HEK293 (cell line): Measurements from ENCODE around the gene DENR.

ENCODE experiments used
- CTCF ChIA-PET: fragments of 350-600 bp; formaldehyde crosslinking; extraction: SDS; loops from one replicate; lab custom pipeline; 2021; ENCODE audit warnings: antibody characterized with exemption; lab: Yijun Ruan, JAX
- POLR2A ChIA-PET: fragments of 300-600 bp; formaldehyde crosslinking; extraction: SDS; loops from one replicate; lab custom pipeline; 2020; ENCODE audit warnings: antibody characterized with exemption, inconsistent platforms; lab: Yijun Ruan, JAX
- H3K27ac ChIP-seq: fragments of 200-500 bp; sonication (Bioruptor generic); 2 replicates; pipeline ENCODE4 v1.5.1; 2014; ENCODE audit warnings: low read depth, low read length, control low read depth, inconsistent platforms; ENCODE audit errors: extremely low read depth
- H3K36me3 ChIP-seq, 2 experiments: fragments of 200-500 bp in 1 of 2; sonication (Bioruptor generic) in 1 of 2; 1 replicate in 1 of 2; 2 replicates in 1 of 2; pipeline ENCODE4 v1.5.1; 2014 to 2017; ENCODE audit warnings: inconsistent platforms in 2 of 2, low read length in 2 of 2; ENCODE audit not compliant: control insufficient read depth in 2 of 2, insufficient read depth in 1 of 2
- H3K4me1 ChIP-seq: fragments of 200-500 bp; sonication (Bioruptor generic); 2 replicates; pipeline ENCODE4 v1.5.1; 2014; ENCODE audit warnings: mild to moderate bottlenecking, low read length, inconsistent platforms; ENCODE audit not compliant: control insufficient read depth, insufficient read depth
- H3K4me3 ChIP-seq: 2 replicates; pipeline ENCODE4 v1.5.1; 2011; ENCODE audit warnings: low read depth, mild to moderate bottlenecking, control low read depth, low read length, moderate library complexity
- H3K9me3 ChIP-seq: fragments of 200-500 bp; sonication (Bioruptor generic); 2 replicates; pipeline ENCODE4 v1.5.1; 2014; ENCODE audit warnings: low read depth, low read length, inconsistent platforms; ENCODE audit not compliant: control insufficient read depth, insufficient read depth
- EGR2 ChIP-seq: fragments of 450-650 bp; formaldehyde crosslinking; IDR thresholded peaks from 2 replicates; pipeline ENCODE4 v1.5.1; 2016; ENCODE audit warnings: low read depth, missing biosample characterization, missing genetic modification characterization
- HOXC10 ChIP-seq: sonication (generic); formaldehyde crosslinking; IDR thresholded peaks from 2 replicates; pipeline ENCODE4 v1.8.1; 2023; ENCODE audit warnings: mild to moderate bottlenecking, missing genetic modification reagents
- YY1 ChIP-seq: fragments of 450-650 bp; formaldehyde crosslinking; IDR thresholded peaks from 2 replicates; pipeline ENCODE4 v1.5.1; 2018; ENCODE audit warnings: missing biosample characterization, missing genetic modification characterization
- ZFHX2 ChIP-seq: fragments of 450-650 bp; formaldehyde crosslinking; conservative IDR thresholded peaks from 2 replicates; pipeline ENCODE4 v1.5.1; 2016; ENCODE audit warnings: missing biosample characterization, missing genetic modification characterization
- ZNF184 ChIP-seq: fragments of 450-650 bp; IDR thresholded peaks from 2 replicates; pipeline ENCODE4 v1.5.1; 2018; ENCODE audit warnings: missing biosample characterization, mild to moderate bottlenecking, missing genetic modification characterization
- ZNF214 ChIP-seq: fragments of 450-650 bp; formaldehyde crosslinking; IDR thresholded peaks from 2 replicates; pipeline ENCODE4 v1.5.1; 2017; ENCODE audit warnings: missing biosample characterization, mild to moderate bottlenecking, missing genetic modification characterization, borderline replicate concordance
- ZNF248 ChIP-seq: fragments of 450-650 bp; formaldehyde crosslinking; IDR thresholded peaks from 2 replicates; pipeline ENCODE4 v1.5.1; 2017; ENCODE audit warnings: missing biosample characterization, missing genetic modification characterization
- ZNF658 ChIP-seq: fragments of 450-650 bp; formaldehyde crosslinking; IDR thresholded peaks from 2 replicates; pipeline ENCODE4; 2016; ENCODE audit warnings: missing biosample characterization, missing genetic modification characterization
- ZNF660 ChIP-seq: fragments of 450-650 bp; IDR thresholded peaks from 2 replicates; pipeline ENCODE4 v1.5.1; 2018; ENCODE audit warnings: missing biosample characterization, mild to moderate bottlenecking, missing genetic modification characterization
- TF ChIP-seq, protein P1 (sequence below): fragments of 450-650 bp; formaldehyde crosslinking; IDR thresholded peaks from 2 replicates; pipeline ENCODE4 v1.5.0; 2017; ENCODE audit warnings: missing biosample characterization, missing genetic modification characterization, borderline replicate concordance
- TF ChIP-seq, protein P2 (sequence below): fragments of 450-650 bp; formaldehyde crosslinking; IDR thresholded peaks from 2 replicates; pipeline ENCODE4 v1.5.1; 2016; ENCODE audit warnings: missing biosample characterization, missing genetic modification characterization
- TF ChIP-seq, protein P3 (sequence below): fragments of 450-650 bp; formaldehyde crosslinking; IDR thresholded peaks from 2 replicates; pipeline ENCODE4 v1.5.1; 2016; ENCODE audit warnings: missing biosample characterization, missing genetic modification characterization, low read depth

DENR gene

DNA sequence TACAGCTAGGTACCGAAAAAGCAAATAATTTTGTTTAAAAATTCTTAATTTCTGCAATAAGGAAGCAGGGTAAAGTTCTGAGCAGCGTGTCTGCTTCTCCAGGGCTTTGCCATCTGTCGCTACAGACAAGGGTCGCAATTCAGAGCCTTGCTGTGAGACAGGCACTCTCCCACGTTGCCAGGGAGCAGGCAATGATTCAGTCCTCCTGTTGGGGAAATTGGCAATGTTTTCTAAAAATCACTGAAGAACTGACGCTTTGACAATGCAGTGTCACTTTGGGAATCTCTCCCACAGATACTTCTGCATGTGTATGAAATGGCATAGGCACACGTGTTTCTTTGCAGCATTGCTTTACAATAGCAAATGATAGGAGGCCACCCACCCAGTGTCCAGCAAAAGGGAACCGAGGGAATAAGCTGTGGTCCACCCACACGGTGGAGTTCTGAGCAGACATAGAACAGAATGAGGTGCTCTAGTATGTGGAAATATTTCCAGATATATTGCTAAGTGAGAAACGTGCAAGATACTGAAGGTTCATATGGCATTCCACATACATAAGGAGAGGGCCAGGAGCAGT is 66.7 kb downstream of the DENR start:
- H3K27ac ChIP-seq: no peak overlapping the region
- H3K36me3 ChIP-seq: no peaks in the 10 kb centered on the region
- TF ChIP-seq EGR2 (tag by site-specific recombination) (0 out of 2 replicates have a peak, but pooled peaks have one; percentile 26), ZNF248 (no peak), ZFHX2 (tag by site-specific recombination) (peak; percentile 25; the same call in 1 of the 2 replicates), ZNF660 (tag by site-specific recombination) (no peak), ZNF184 (tag by site-specific recombination) (no peak)
- TF ChIP-seq, protein P1, sequence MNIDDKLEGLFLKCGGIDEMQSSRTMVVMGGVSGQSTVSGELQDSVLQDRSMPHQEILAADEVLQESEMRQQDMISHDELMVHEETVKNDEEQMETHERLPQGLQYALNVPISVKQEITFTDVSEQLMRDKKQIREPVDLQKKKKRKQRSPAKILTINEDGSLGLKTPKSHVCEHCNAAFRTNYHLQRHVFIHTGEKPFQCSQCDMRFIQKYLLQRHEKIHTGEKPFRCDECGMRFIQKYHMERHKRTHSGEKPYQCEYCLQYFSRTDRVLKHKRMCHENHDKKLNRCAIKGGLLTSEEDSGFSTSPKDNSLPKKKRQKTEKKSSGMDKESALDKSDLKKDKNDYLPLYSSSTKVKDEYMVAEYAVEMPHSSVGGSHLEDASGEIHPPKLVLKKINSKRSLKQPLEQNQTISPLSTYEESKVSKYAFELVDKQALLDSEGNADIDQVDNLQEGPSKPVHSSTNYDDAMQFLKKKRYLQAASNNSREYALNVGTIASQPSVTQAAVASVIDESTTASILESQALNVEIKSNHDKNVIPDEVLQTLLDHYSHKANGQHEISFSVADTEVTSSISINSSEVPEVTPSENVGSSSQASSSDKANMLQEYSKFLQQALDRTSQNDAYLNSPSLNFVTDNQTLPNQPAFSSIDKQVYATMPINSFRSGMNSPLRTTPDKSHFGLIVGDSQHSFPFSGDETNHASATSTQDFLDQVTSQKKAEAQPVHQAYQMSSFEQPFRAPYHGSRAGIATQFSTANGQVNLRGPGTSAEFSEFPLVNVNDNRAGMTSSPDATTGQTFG: no peak
- H3K9me3 ChIP-seq: no peaks in the 10 kb centered on the region
- CTCF ChIA-PET: no interaction called here
- no peak overlapping the region for H3K4me3 ChIP-seq
- H3K4me1 ChIP-seq: no peaks in the 10 kb centered on the region
- POLR2A ChIA-PET: no interaction called here

DNA sequence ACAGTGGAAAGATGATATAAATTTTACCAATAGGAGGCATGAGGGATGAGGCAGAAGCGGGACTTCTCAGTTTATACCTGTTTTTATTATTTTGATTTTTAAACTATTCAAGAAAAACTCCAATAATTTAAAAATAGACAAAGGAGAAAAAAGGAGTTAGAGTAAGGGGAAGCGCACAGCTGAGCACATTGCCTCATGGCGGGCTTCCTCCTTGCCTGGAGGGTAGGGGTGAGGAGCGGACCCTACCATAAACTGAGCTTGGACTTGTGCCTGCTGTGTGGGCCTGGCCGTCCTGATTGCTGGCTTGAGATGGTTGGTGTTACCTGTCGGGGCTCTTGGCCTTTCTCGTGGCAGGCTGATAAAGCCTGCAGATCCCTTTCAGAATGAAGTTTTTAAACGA is 67.5 kb downstream of the DENR start:
- no peak overlapping the region for H3K4me3 ChIP-seq
- ChIA-PET POLR2A (no interaction called here), CTCF (interaction anchor here (0.8 kb wide), 1 partner anchor 12 kb away, joined by 3 read pairs; no protein-coding TSS in a partner anchor)
- no peaks in the 10 kb centered on the region for H3K9me3 ChIP-seq
- no peak overlapping the region for H3K27ac ChIP-seq
- TF ChIP-seq, protein P2, sequence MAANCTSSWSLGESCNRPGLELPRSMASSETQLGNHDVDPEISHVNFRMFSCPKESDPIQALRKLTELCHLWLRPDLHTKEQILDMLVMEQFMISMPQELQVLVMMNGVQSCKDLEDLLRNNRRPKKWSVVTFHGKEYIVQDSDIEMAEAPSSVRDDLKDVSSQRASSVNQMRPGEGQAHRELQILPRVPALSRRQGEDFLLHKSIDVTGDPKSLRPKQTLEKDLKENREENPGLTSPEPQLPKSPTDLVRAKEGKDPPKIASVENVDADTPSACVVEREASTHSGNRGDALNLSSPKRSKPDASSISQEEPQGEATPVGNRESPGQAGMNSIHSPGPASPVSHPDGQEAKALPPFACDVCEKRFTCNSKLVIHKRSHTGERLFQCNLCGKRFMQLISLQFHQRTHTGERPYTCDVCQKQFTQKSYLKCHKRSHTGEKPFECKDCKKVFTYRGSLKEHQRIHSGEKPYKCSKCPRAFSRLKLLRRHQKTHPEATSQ (tag by site-specific recombination): no peak
- TF ChIP-seq ZNF214 (no peak), HOXC10 (no peak), YY1 (tag by site-specific recombination) (no peak), ZNF658 (tag by site-specific recombination) (no peak)
- TF ChIP-seq, protein P3, sequence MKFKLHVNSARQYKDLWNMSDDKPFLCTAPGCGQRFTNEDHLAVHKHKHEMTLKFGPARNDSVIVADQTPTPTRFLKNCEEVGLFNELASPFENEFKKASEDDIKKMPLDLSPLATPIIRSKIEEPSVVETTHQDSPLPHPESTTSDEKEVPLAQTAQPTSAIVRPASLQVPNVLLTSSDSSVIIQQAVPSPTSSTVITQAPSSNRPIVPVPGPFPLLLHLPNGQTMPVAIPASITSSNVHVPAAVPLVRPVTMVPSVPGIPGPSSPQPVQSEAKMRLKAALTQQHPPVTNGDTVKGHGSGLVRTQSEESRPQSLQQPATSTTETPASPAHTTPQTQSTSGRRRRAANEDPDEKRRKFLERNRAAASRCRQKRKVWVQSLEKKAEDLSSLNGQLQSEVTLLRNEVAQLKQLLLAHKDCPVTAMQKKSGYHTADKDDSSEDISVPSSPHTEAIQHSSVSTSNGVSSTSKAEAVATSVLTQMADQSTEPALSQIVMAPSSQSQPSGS: no peak
- no peaks in the 10 kb centered on the region for H3K36me3 ChIP-seq
- H3K4me1 ChIP-seq: no peaks in the 10 kb centered on the region
